Hepatocyte (in vitro differentiated cells): ENCODE measurements around the gene RNF32. TPM values are rescaled to one million over a fixed set of nuclear protein-coding genes. Genes with fewer than 3 reads are reported as not detected.

Source experiments
- DNase-seq: peaks from one replicate; pipeline ENCODE4 v3.0.0-alpha.2; 2016; ENCODE audit warnings: low spot score
- H2AFZ ChIP-seq: fragments of 200-600 bp; sonication (generic); 2 replicates; pipeline ENCODE4 v1.6.0; 2016; ENCODE audit warnings: antibody characterized with exemption, mild to moderate bottlenecking
- H3K27ac ChIP-seq: fragments of 200-600 bp; sonication (generic); 2 replicates; pipeline ENCODE4 v1.5.1; 2016; ENCODE audit warnings: mild to moderate bottlenecking
- H3K27me3 ChIP-seq: fragments of 200-600 bp; sonication (generic); 2 replicates; pipeline ENCODE4 v1.6.1; 2016
- H3K36me3 ChIP-seq: fragments of 200-600 bp; sonication (generic); replicated peaks from 2 replicates; pipeline ENCODE4 v1.5.1; 2016; ENCODE audit warnings: low read depth; ENCODE audit not compliant: insufficient read depth
- H3K4me1 ChIP-seq: fragments of 200-600 bp; sonication (generic); 2 replicates; pipeline ENCODE4 v1.5.1; 2016; ENCODE audit warnings: mild to moderate bottlenecking, moderate library complexity; ENCODE audit not compliant: insufficient read depth
- H3K4me2 ChIP-seq: fragments of 200-600 bp; sonication (generic); 2 replicates; pipeline ENCODE4 v1.6.0; 2016
- H3K4me3 ChIP-seq: fragments of 200-600 bp; sonication (generic); 2 replicates; pipeline ENCODE4 v1.5.1; 2016; ENCODE audit warnings: mild to moderate bottlenecking
- H3K79me2 ChIP-seq: fragments of 200-600 bp; sonication (generic); 2 replicates; pipeline ENCODE4 v1.6.0; 2017; ENCODE audit warnings: mild to moderate bottlenecking
- H3K9me2 ChIP-seq: fragments of 200-600 bp; sonication (generic); replicated peaks from 2 replicates; pipeline ENCODE4 v1.6.0; 2017; ENCODE audit warnings: mild to moderate bottlenecking; ENCODE audit not compliant: insufficient read depth
- H3K9me3 ChIP-seq: fragments of 200-600 bp; sonication (generic); 2 replicates; pipeline ENCODE4 v1.5.1; 2016; ENCODE audit warnings: low read depth, mild to moderate bottlenecking
- H4K20me1 ChIP-seq: fragments of 200-600 bp; sonication (generic); 2 replicates; pipeline ENCODE4 v1.6.0; 2016; ENCODE audit warnings: mild to moderate bottlenecking; ENCODE audit not compliant: insufficient read depth, poor library complexity, severe bottlenecking
- CTCF ChIP-seq: fragments of 200-600 bp; sonication (generic); IDR thresholded peaks from 2 replicates; pipeline ENCODE4 v1.5.1; 2016; ENCODE audit warnings: antibody characterized with exemption, mild to moderate bottlenecking; ENCODE audit not compliant: poor library complexity
- EZH2 ChIP-seq: fragments of 200-600 bp; sonication (generic); IDR thresholded peaks from 2 replicates; pipeline ENCODE4 v1.6.1; 2016; ENCODE audit warnings: antibody characterized with exemption, mild to moderate bottlenecking, borderline replicate concordance
- EZH2phosphoT487 ChIP-seq: fragments of 200-600 bp; sonication (generic); IDR thresholded peaks from one replicate; pipeline ENCODE4 v1.6.1; 2018; ENCODE audit warnings: antibody characterized with exemption, mild to moderate bottlenecking, low read depth, moderate library complexity; ENCODE audit not compliant: unreplicated experiment, severe bottlenecking
- WGBS: methylation state at CpG from one replicate; pipeline ENCODE4 v1.1.6; 2016; ENCODE audit warnings: low lambda C conversion rate; ENCODE audit errors: missing lambda C conversion rate; 5-methylcytosine and 5-hydroxymethylcytosine counted together
- polyA plus RNA-seq: library from polyadenylated mRNA; unstranded; fragments of >200 nt; fragmentation: Nextera tagmentation; extraction: Ambion mirVana; gene quantifications from 2 replicates; pipeline ENCODE4 v1.2.1, GENCODE V29; 2016
- total RNA-seq: library from RNA; depleted of rRNA; stranded (reverse); fragments of >200 nt; gene quantifications from 2 replicates; pipeline ENCODE4 v1.2.3, GENCODE V29; 2014

The RNF32 gene
- total and polyA plus RNA-seq, 2 experiments from 2014 or later: 1.4 to 2.9 TPM

GRCh38 chr7:156616269-156617202, 24.0 kb upstream of the RNF32 start:
- Histone ChIP-seq H3K9me2 (no peaks in the 10 kb centered on the region), H3K79me2 (no peaks in the 10 kb centered on the region), H3K4me2 (peak overlapping the region; percentile 86), H3K4me1 (peaks cover 17% of the 10 kb centered on the region), H3K4me3 (peak overlapping the region; percentile 32), H3K9me3 (no peaks in the 10 kb centered on the region), H4K20me1 (no peaks in the 10 kb centered on the region), H3K36me3 (no peaks in the 10 kb centered on the region), H3K27ac (peak overlapping the region; percentile 89), H3K27me3 (peaks cover 14% of the 10 kb centered on the region), H2AFZ (peak overlapping the region; percentile 33)
- TF ChIP-seq CTCF (no peak), EZH2 (no peak), EZH2phosphoT487 (no peak)
- 21% methylated on average over 42 of the region's 92 CpGs for WGBS
- DNase-seq: peak; percentile 39

GRCh38 chr7:156617215-156617614, 23.4 kb upstream of the RNF32 start:
- H3K27ac ChIP-seq: peak overlapping the region; percentile 89

GRCh38 chr7:156618078-156618779, 22.3 kb upstream of the RNF32 start:
- no peak overlapping the region for H3K4me3 ChIP-seq
- no peaks in the 10 kb centered on the region for H4K20me1 ChIP-seq
- H3K4me2 ChIP-seq: no peak overlapping the region
- no peaks in the 10 kb centered on the region for H3K9me2 ChIP-seq
- DNase-seq: no peak
- H3K4me1 ChIP-seq: peaks cover 11% of the 10 kb centered on the region
- no peaks in the 10 kb centered on the region for H3K36me3 ChIP-seq
- no peak overlapping the region for H2AFZ ChIP-seq
- no peaks in the 10 kb centered on the region for H3K9me3 ChIP-seq
- WGBS: 90% methylated on average over 17 of the region's 18 CpGs
- no peaks in the 10 kb centered on the region for H3K79me2 ChIP-seq
- H3K27ac ChIP-seq: no peak overlapping the region
- TF ChIP-seq EZH2phosphoT487 (no peak), EZH2 (no peak), CTCF (no peak)
- peaks cover 14% of the 10 kb centered on the region for H3K27me3 ChIP-seq

More at GRCh38 chr7:156617215-156617614, 23.4 kb upstream of the RNF32 start:
- DNase-seq: no peak
- no peak for TF ChIP-seq EZH2phosphoT487
- TF ChIP-seq EZH2: no peak
- TF ChIP-seq CTCF: no peak
- Histone ChIP-seq H3K4me3 (peak overlapping the region; percentile 32), H3K79me2 (no peaks in the 10 kb centered on the region), H4K20me1 (no peaks in the 10 kb centered on the region), H3K27me3 (peaks cover 14% of the 10 kb centered on the region), H3K9me3 (no peaks in the 10 kb centered on the region), H3K4me1 (peaks cover 11% of the 10 kb centered on the region), H3K4me2 (peak overlapping the region; percentile 86), H2AFZ (peak overlapping the region; percentile 33), H3K9me2 (no peaks in the 10 kb centered on the region), H3K36me3 (no peaks in the 10 kb centered on the region)
- 82% methylated on average over 11 of the region's 11 CpGs for WGBS
